Astrocyte (in vitro differentiated cells and primary cell): ENCODE measurements around the gene TIRAP. TPM values are rescaled to one million over a fixed set of nuclear protein-coding genes. Genes with fewer than 3 reads are reported as not detected.

ENCODE experiments used
- DNase-seq: peaks from one replicate; pipeline ENCODE4 v3.0.0-alpha.2; 2010; ENCODE audit warnings: low read depth
- FAIRE-seq: peaks from 2 replicates; lab custom pipeline; 2011; peaks lifted over from hg19 to GRCh38; lab: Jason Lieb, UNC
- H2AFZ ChIP-seq: 2 replicates; pipeline ENCODE4 v1.6.0; 2012; ENCODE audit warnings: low read depth, low read length, inconsistent platforms
- H3K27ac ChIP-seq: 2 replicates; pipeline ENCODE4 v1.5.1; 2011; ENCODE audit warnings: low read depth, low read length, inconsistent platforms
- H3K27me3 ChIP-seq: 2 replicates; pipeline ENCODE4 v1.6.0; 2011; ENCODE audit warnings: low read length, inconsistent platforms; ENCODE audit not compliant: insufficient read depth
- H3K36me3 ChIP-seq: 2 replicates; pipeline ENCODE4 v1.5.1; 2011; ENCODE audit warnings: low read length, inconsistent platforms; ENCODE audit not compliant: insufficient read depth
- H3K4me1 ChIP-seq: 2 replicates; pipeline ENCODE4 v1.5.1; 2011; ENCODE audit warnings: low read length, inconsistent platforms; ENCODE audit not compliant: insufficient read depth
- H3K4me2 ChIP-seq: 2 replicates; pipeline ENCODE4 v1.6.0; 2012; ENCODE audit warnings: low read length, inconsistent platforms
- H3K4me3 ChIP-seq: 2 replicates; pipeline ENCODE4 v1.5.1; 2011; ENCODE audit warnings: low read depth, mild to moderate bottlenecking, low read length, inconsistent platforms; ENCODE audit not compliant: insufficient read depth
- H3K79me2 ChIP-seq: 2 replicates; pipeline ENCODE4 v1.6.0; 2012; ENCODE audit warnings: mild to moderate bottlenecking, low read length, inconsistent platforms; ENCODE audit not compliant: insufficient read depth
- H3K9ac ChIP-seq: 2 replicates; pipeline ENCODE4 v1.6.0; 2012; ENCODE audit warnings: mild to moderate bottlenecking, low read length, inconsistent platforms
- H3K9me3 ChIP-seq: 2 replicates; pipeline ENCODE4 v1.5.1; 2012; ENCODE audit warnings: low read depth, mild to moderate bottlenecking, low read length, inconsistent platforms; ENCODE audit not compliant: insufficient read depth
- H4K20me1 ChIP-seq: 2 replicates; pipeline ENCODE4 v1.6.0; 2012; ENCODE audit warnings: low read length, inconsistent platforms; ENCODE audit not compliant: insufficient read depth
- H3K27ac Mint-ChIP-seq: one replicate; pipeline ENCODE4 v1.8.0; 2021; ENCODE audit warnings: mild to moderate bottlenecking, mixed read lengths; ENCODE audit not compliant: unreplicated experiment
- H3K27me3 Mint-ChIP-seq: one replicate; pipeline ENCODE4 v1.8.0; 2021; ENCODE audit warnings: low read depth, mixed read lengths; ENCODE audit not compliant: unreplicated experiment
- H3K36me3 Mint-ChIP-seq: one replicate; pipeline ENCODE4 v1.8.0; 2021; ENCODE audit warnings: low read depth, mixed read lengths; ENCODE audit not compliant: unreplicated experiment
- H3K4me1 Mint-ChIP-seq: one replicate; pipeline ENCODE4 v1.8.0; 2021; ENCODE audit warnings: low read depth, mixed read lengths; ENCODE audit not compliant: unreplicated experiment
- H3K4me3 Mint-ChIP-seq: one replicate; pipeline ENCODE4 v1.8.0; 2021; ENCODE audit warnings: mild to moderate bottlenecking, moderate library complexity, mixed read lengths; ENCODE audit not compliant: unreplicated experiment
- H3K9me3 Mint-ChIP-seq: one replicate; pipeline ENCODE4 v1.8.0; 2021; ENCODE audit warnings: mild to moderate bottlenecking, mixed read lengths; ENCODE audit not compliant: unreplicated experiment
- EZH2 ChIP-seq: IDR thresholded peaks from 2 replicates; pipeline ENCODE4 v1.6.1; 2012; ENCODE audit warnings: mild to moderate bottlenecking, low read length, inconsistent platforms; ENCODE audit not compliant: insufficient read depth
- total RNA-seq: library from RNA; stranded (reverse); gene quantifications from 2 replicates; pipeline ENCODE4 v1.2.1, GENCODE V29; 2021
- TF ChIP-seq, protein P1 (sequence below): IDR thresholded peaks from 2 replicates; pipeline ENCODE4 v1.5.1; 2011; ENCODE audit warnings: low read depth, mild to moderate bottlenecking, inconsistent platforms, low read length, moderate library complexity; ENCODE audit not compliant: insufficient read depth

Gene TIRAP
- total RNA-seq, 1 donor from 2014 or later, result 6.6 TPM

DNA sequence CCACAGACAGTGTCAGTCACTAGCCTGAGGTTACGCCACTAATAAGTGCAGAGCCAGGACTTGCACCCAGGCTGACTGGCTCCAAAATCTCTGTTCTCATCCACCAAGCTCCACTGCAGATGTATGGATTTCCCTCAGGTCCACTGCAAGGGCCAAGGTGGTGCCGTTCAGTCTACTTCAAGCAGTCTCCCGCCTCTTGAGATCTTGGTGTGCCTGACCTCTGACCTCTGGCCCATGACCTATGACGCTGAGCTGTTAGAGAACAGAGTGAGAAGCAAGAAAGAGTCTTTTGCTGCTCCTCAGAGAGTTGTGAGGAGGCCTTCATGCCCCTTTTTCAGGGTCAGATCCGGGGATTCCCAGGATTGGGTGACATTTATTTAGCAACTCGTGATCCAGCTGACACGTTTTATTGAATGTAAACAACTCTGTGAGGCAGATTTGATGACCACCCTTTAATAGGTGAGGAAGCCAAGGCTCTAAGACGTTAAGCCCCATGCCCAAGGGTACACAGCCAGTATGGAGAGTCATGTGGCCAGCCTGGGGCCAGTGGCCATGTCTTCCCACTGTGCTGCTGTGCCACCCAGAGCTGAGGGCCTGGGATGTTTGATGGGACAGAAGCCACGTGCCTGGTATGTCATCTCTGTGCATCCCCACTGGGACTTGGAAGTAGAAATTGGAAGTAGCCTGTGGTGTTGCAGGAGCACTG lies 46.2 kb downstream of the TIRAP start:
- peaks cover 1% of the 10 kb centered on the region for H3K9me3 Mint-ChIP-seq
- H3K27ac Mint-ChIP-seq, result no peak overlapping the region
- Histone ChIP-seq H3K27ac (no peak overlapping the region), H3K36me3 (no peaks in the 10 kb centered on the region), H3K79me2 (no peaks in the 10 kb centered on the region), H3K4me3 (no peak overlapping the region), H4K20me1 (peaks cover 4% of the 10 kb centered on the region), H2AFZ (no peak overlapping the region), H3K27me3 (no peaks in the 10 kb centered on the region), H3K9me3 (no peaks in the 10 kb centered on the region), H3K9ac (no peak overlapping the region), H3K4me2 (no peak overlapping the region), H3K4me1 (peaks cover 10% of the 10 kb centered on the region)
- DNase-seq, result no peak
- TF ChIP-seq EZH2, result no peak
- TF ChIP-seq, protein P1, sequence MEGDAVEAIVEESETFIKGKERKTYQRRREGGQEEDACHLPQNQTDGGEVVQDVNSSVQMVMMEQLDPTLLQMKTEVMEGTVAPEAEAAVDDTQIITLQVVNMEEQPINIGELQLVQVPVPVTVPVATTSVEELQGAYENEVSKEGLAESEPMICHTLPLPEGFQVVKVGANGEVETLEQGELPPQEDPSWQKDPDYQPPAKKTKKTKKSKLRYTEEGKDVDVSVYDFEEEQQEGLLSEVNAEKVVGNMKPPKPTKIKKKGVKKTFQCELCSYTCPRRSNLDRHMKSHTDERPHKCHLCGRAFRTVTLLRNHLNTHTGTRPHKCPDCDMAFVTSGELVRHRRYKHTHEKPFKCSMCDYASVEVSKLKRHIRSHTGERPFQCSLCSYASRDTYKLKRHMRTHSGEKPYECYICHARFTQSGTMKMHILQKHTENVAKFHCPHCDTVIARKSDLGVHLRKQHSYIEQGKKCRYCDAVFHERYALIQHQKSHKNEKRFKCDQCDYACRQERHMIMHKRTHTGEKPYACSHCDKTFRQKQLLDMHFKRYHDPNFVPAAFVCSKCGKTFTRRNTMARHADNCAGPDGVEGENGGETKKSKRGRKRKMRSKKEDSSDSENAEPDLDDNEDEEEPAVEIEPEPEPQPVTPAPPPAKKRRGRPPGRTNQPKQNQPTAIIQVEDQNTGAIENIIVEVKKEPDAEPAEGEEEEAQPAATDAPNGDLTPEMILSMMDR, result no peak
- FAIRE-seq, result no peak
- H3K4me3 Mint-ChIP-seq, result no peak overlapping the region
- H3K27me3 Mint-ChIP-seq, result no peaks in the 10 kb centered on the region
- peaks cover 8% of the 10 kb centered on the region for H3K36me3 Mint-ChIP-seq
- peaks cover 20% of the 10 kb centered on the region for H3K4me1 Mint-ChIP-seq

DNA sequence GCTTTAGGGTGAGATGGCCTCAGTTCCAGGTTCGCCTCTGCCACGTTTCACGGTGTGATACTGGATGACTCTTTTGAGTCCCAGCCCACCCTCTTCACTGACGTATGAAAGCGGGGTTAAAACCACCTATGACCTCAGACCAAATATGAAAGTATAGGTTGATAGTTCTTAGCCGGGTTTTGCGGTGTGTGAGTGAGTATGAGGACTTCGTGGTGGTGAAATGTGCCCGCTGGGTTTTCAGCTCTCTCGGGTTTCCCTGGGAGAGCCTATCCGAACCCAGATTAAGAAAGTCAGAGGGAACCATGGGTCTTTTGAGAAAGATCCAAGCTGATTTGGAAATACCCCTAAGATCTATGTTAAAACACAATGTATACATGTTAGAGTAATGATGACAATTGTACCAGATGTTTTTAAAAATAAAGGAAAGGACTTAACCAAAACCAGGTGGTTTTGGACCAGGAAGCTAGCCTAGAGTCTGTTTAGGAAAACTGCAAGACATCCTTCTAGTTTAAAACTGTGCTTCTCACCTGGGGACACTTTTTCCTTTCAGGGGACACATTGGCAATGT lies 46.8 kb downstream of the TIRAP start:
- peaks cover 15% of the 10 kb centered on the region for H3K4me1 ChIP-seq
- H3K79me2 ChIP-seq, result no peaks in the 10 kb centered on the region
- H3K27ac ChIP-seq, result no peak overlapping the region
- H3K9ac ChIP-seq, result no peak overlapping the region
- peaks cover 1% of the 10 kb centered on the region for H3K9me3 Mint-ChIP-seq
- TF ChIP-seq EZH2, result no peak
- TF ChIP-seq, protein P1, result no peak
- H2AFZ ChIP-seq, result no peak overlapping the region
- DNase-seq, result no peak
- H3K36me3 Mint-ChIP-seq, result peaks cover 8% of the 10 kb centered on the region
- H3K4me3 Mint-ChIP-seq, result no peak overlapping the region
- H4K20me1 ChIP-seq, result peaks cover 4% of the 10 kb centered on the region
- H3K27ac Mint-ChIP-seq, result no peak overlapping the region
- no peaks in the 10 kb centered on the region for H3K27me3 ChIP-seq
- no peaks in the 10 kb centered on the region for H3K36me3 ChIP-seq
- FAIRE-seq, result no peak
- peaks cover 24% of the 10 kb centered on the region for H3K4me1 Mint-ChIP-seq
- H3K27me3 Mint-ChIP-seq, result no peaks in the 10 kb centered on the region
- H3K4me3 ChIP-seq, result no peak overlapping the region
- H3K9me3 ChIP-seq, result no peaks in the 10 kb centered on the region
- no peak overlapping the region for H3K4me2 ChIP-seq

DNA sequence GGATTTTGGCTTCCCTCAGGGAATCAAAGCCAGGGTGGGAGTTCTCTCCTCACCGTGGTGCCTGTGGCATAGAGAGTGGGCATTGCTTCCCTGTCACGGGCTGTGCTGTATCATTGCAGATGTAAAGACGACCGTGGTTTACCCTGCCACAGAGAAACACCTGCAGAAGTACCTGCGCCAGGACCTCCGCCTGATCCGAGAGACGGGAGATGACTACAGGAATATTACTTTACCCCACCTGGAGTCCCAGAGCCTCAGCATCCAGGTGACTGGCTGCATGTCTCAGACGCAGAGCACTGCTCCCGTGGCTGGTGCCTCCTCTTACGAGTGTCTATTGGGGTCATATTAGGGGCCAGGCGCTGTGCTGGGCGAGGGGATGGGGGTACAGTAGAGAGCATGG lies 48.4 kb downstream of the TIRAP start:
- H3K4me3 ChIP-seq, result no peak overlapping the region
- TF ChIP-seq, protein P1, result no peak
- TF ChIP-seq EZH2, result no peak
- H3K4me1 Mint-ChIP-seq, result peaks cover 35% of the 10 kb centered on the region
- DNase-seq (no peak), FAIRE-seq (no peak)
- H3K36me3 ChIP-seq, result no peaks in the 10 kb centered on the region
- peaks cover 4% of the 10 kb centered on the region for H4K20me1 ChIP-seq
- H3K27ac ChIP-seq, result no peak overlapping the region
- no peak overlapping the region for H3K4me2 ChIP-seq
- H3K27ac Mint-ChIP-seq, result no peak overlapping the region
- H3K4me1 ChIP-seq, result peaks cover 21% of the 10 kb centered on the region
- peaks cover 1% of the 10 kb centered on the region for H3K9me3 Mint-ChIP-seq
- no peak overlapping the region for H2AFZ ChIP-seq
- H3K4me3 Mint-ChIP-seq, result no peak overlapping the region
- no peaks in the 10 kb centered on the region for H3K27me3 Mint-ChIP-seq
- H3K79me2 ChIP-seq, result no peaks in the 10 kb centered on the region
- no peak overlapping the region for H3K9ac ChIP-seq
- no peaks in the 10 kb centered on the region for H3K9me3 ChIP-seq
- no peaks in the 10 kb centered on the region for H3K27me3 ChIP-seq
- H3K36me3 Mint-ChIP-seq, result peaks cover 8% of the 10 kb centered on the region
